Epidermal melanocyte (primary cell): ENCODE data around the gene NCKAP1.
"Not testable (repeated sequence)": the region's sequence is repeated elsewhere in the genome, so short reads cannot be mapped to it uniquely, and the experiment has no call there.

Experiments
- DNase-seq: peaks from one replicate; pipeline ENCODE4 v3.0.0; 2011; ENCODE audit warnings: low spot score; ENCODE audit not compliant: insufficient read length

The NCKAP1 gene

GRCh38 chr2:183001948-183002347 lies 36.3 kb downstream of the NCKAP1 start:
- no peak for DNase-seq

- DNase-seq = no peak
These were observed 37.4 kb downstream of the NCKAP1 start for GRCh38 chr2:183000846-183001245.

- no peak for DNase-seq
These were observed 38.8 kb downstream of the NCKAP1 start for GRCh38 chr2:182999348-183000028.

GRCh38 chr2:182994228-182994912 lies 43.9 kb downstream of the NCKAP1 start:
- no peak for DNase-seq

- DNase-seq = no peak
These were observed 55.3 kb downstream of the NCKAP1 start for GRCh38 chr2:182982941-182983340.

- DNase-seq = not testable (repeated sequence)
These were observed 56.8 kb downstream of the NCKAP1 start for GRCh38 chr2:182981475-182981874.

- DNase-seq = no peak
These were observed 57.6 kb downstream of the NCKAP1 start for GRCh38 chr2:182980652-182981051.

- peak; percentile 19 for DNase-seq
These were observed 58.1 kb downstream of the NCKAP1 start for GRCh38 chr2:182980115-182980514.

- DNase-seq = no peak
These were observed 60.8 kb downstream of the NCKAP1 start for GRCh38 chr2:182977463-182977862.

GRCh38 chr2:182973441-182974352 lies 64.6 kb downstream of the NCKAP1 start:
- DNase-seq = no peak

- no peak for DNase-seq
These were observed 65.7 kb downstream of the NCKAP1 start for GRCh38 chr2:182972548-182972942.

GRCh38 chr2:182971820-182972547 lies 66.3 kb downstream of the NCKAP1 start:
- no peak for DNase-seq

GRCh38 chr2:182970486-182970885 lies 67.8 kb downstream of the NCKAP1 start:
- no peak for DNase-seq

- DNase-seq = no peak
These were observed 69.8 kb downstream of the NCKAP1 start for GRCh38 chr2:182968493-182968892.

- DNase-seq = not testable (repeated sequence)
These were observed 71.9 kb downstream of the NCKAP1 start for GRCh38 chr2:182966356-182966755.

- DNase-seq = no peak
These were observed 75.6 kb downstream of the NCKAP1 start for GRCh38 chr2:182962641-182963040.

- not testable (repeated sequence) for DNase-seq
These were observed 77.4 kb downstream of the NCKAP1 start for GRCh38 chr2:182960869-182961268.

- DNase-seq = no peak
These were observed 83.5 kb downstream of the NCKAP1 start for GRCh38 chr2:182954789-182955188.

GRCh38 chr2:182952741-182953450 lies 85.4 kb downstream of the NCKAP1 start:
- DNase-seq = no peak

- DNase-seq = no peak
These were observed 86.2 kb downstream of the NCKAP1 start for GRCh38 chr2:182951948-182952663.
